H1 (cell line): ENCODE measurements around the gene ARTN. TPM values are rescaled to one million over a fixed set of nuclear protein-coding genes. Genes with fewer than 3 reads are reported as not detected.

Source experiments
- ASH2L ChIP-seq: fragments of 200-600, 300-600 bp; sonication (generic); IDR thresholded peaks from one replicate; pipeline ENCODE4 v1.7.1; 2017; ENCODE audit warnings: low read length
- CBX8 ChIP-seq: fragments of 300-800, 300-1000 bp; sonication (generic); IDR thresholded peaks from 2 replicates; pipeline ENCODE4 v1.7.1; 2016; ENCODE audit warnings: low read depth, low read length, borderline replicate concordance
- NRF1 ChIP-seq: IDR thresholded peaks from 2 replicates; pipeline ENCODE4 v1.6.1; 2011; ENCODE audit warnings: mild to moderate bottlenecking, low read depth, low read length, improper control_type of control experiment
- POLR2A ChIP-seq, 2 experiments: IDR thresholded peaks; 1 replicate in 1 of 2; 2 replicates in 1 of 2; pipeline ENCODE4 v1.6.1; 2011; ENCODE audit warnings: low read depth in 2 of 2, low read length in 2 of 2, mild to moderate bottlenecking in 2 of 2; ENCODE audit errors: control extremely low read depth in 1 of 2
- POLR2AphosphoS5 ChIP-seq: IDR thresholded peaks from 2 replicates; pipeline ENCODE4 v1.6.1; 2011; ENCODE audit warnings: low read depth, low read length
- TAF7 ChIP-seq: optimal IDR thresholded peaks from 2 replicates; pipeline ENCODE3; 2011; ENCODE audit warnings: low read depth, mild to moderate bottlenecking, inconsistent platforms, low read length, moderate library complexity, borderline replicate concordance
- YY1 ChIP-seq: IDR thresholded peaks from 2 replicates; pipeline ENCODE4 v1.6.1; 2011; ENCODE audit warnings: low read depth, mild to moderate bottlenecking, low read length
- polyA plus RNA-seq, 7 experiments: library from polyadenylated mRNA; depleted of rRNA in 3 of 7; stranded (reverse) in 5 of 7; unstranded in 2 of 7; fragments of >200 nt in 5 of 7; fragments of 200-250 nt in 2 of 7; gene quantifications; 1 replicate in 5 of 7; 2 replicates in 1 of 7; 4 replicates in 1 of 7; pipeline versions ENCODE4 v1.2.1 to v1.2.3, GENCODE V29; 2011 to 2013; ENCODE audit warnings: missing spikeins in 2 of 7, mixed read lengths in 2 of 7
- total RNA-seq: library from RNA; stranded (reverse); fragmentation: NEBNext Ultra II Directional; extraction: Animal tissue kit (Norgen Biotek cat#: 25700); gene quantifications from 2 replicates; pipeline ENCODE4 v1.2.1, GENCODE V29; 2021
- TF ChIP-seq, protein P1 (sequence below): fragments of 300-600 bp; sonication (generic); IDR thresholded peaks from 2 replicates; pipeline ENCODE4 v1.7.1; 2012; ENCODE audit warnings: low read length, moderate library complexity, mild to moderate bottlenecking, inconsistent platforms; ENCODE audit not compliant: insufficient replicate concordance
- TF ChIP-seq, protein P2 (sequence below): IDR thresholded peaks from 2 replicates; pipeline ENCODE4 v1.6.1; 2011; ENCODE audit warnings: low read length, improper control_type of control experiment

ARTN gene
- total and polyA plus RNA-seq, 2 of the 8 experiments (the other 6 are each of a cell fraction or from before 2014, with no cell fraction given): 13.5 to 22.7 TPM

DNA sequence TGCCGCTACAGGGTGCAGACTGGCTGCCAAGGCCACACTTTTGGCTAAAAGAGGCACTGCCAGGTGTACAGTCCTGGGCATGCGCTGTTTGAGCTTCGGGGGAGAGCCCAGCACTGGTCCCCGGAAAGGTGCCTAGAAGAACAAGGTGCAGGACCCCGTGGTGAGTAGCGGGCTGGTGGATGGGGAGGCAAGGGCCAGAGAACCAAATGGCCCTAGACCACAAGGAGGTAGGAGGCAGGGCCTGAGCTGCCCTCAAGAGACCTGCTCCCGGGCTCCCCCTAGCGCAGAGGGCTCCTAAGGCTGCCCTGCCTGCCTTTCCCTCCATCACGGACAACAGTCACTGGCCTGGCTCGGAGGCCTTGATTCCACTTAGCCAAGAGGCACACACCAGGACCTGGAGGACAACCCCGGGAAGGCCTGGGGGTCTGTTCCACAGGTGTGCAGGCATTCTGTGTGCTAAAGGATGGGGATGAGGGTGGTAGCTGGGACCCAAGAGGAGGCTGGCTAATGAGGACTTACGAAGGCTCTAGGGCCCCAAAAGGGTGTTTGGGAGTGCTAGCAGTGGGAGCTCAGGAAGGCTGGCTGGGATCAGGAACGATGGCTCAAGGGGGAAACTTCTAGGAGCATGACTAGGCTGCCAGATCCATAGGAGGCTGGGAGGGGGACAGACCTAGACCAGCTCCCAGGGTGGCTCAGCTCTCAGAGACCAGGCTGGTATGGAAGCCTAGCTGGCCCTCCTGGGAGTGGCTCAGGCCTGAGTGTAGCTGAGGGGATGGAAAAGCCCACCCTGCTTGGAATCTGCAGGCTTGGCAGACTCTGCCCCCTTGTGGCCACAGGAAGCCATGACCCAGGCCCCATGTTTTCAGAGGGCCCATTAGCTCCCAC lies 742 bp downstream of the ARTN start (continued):
- TF ChIP-seq, protein P1, sequence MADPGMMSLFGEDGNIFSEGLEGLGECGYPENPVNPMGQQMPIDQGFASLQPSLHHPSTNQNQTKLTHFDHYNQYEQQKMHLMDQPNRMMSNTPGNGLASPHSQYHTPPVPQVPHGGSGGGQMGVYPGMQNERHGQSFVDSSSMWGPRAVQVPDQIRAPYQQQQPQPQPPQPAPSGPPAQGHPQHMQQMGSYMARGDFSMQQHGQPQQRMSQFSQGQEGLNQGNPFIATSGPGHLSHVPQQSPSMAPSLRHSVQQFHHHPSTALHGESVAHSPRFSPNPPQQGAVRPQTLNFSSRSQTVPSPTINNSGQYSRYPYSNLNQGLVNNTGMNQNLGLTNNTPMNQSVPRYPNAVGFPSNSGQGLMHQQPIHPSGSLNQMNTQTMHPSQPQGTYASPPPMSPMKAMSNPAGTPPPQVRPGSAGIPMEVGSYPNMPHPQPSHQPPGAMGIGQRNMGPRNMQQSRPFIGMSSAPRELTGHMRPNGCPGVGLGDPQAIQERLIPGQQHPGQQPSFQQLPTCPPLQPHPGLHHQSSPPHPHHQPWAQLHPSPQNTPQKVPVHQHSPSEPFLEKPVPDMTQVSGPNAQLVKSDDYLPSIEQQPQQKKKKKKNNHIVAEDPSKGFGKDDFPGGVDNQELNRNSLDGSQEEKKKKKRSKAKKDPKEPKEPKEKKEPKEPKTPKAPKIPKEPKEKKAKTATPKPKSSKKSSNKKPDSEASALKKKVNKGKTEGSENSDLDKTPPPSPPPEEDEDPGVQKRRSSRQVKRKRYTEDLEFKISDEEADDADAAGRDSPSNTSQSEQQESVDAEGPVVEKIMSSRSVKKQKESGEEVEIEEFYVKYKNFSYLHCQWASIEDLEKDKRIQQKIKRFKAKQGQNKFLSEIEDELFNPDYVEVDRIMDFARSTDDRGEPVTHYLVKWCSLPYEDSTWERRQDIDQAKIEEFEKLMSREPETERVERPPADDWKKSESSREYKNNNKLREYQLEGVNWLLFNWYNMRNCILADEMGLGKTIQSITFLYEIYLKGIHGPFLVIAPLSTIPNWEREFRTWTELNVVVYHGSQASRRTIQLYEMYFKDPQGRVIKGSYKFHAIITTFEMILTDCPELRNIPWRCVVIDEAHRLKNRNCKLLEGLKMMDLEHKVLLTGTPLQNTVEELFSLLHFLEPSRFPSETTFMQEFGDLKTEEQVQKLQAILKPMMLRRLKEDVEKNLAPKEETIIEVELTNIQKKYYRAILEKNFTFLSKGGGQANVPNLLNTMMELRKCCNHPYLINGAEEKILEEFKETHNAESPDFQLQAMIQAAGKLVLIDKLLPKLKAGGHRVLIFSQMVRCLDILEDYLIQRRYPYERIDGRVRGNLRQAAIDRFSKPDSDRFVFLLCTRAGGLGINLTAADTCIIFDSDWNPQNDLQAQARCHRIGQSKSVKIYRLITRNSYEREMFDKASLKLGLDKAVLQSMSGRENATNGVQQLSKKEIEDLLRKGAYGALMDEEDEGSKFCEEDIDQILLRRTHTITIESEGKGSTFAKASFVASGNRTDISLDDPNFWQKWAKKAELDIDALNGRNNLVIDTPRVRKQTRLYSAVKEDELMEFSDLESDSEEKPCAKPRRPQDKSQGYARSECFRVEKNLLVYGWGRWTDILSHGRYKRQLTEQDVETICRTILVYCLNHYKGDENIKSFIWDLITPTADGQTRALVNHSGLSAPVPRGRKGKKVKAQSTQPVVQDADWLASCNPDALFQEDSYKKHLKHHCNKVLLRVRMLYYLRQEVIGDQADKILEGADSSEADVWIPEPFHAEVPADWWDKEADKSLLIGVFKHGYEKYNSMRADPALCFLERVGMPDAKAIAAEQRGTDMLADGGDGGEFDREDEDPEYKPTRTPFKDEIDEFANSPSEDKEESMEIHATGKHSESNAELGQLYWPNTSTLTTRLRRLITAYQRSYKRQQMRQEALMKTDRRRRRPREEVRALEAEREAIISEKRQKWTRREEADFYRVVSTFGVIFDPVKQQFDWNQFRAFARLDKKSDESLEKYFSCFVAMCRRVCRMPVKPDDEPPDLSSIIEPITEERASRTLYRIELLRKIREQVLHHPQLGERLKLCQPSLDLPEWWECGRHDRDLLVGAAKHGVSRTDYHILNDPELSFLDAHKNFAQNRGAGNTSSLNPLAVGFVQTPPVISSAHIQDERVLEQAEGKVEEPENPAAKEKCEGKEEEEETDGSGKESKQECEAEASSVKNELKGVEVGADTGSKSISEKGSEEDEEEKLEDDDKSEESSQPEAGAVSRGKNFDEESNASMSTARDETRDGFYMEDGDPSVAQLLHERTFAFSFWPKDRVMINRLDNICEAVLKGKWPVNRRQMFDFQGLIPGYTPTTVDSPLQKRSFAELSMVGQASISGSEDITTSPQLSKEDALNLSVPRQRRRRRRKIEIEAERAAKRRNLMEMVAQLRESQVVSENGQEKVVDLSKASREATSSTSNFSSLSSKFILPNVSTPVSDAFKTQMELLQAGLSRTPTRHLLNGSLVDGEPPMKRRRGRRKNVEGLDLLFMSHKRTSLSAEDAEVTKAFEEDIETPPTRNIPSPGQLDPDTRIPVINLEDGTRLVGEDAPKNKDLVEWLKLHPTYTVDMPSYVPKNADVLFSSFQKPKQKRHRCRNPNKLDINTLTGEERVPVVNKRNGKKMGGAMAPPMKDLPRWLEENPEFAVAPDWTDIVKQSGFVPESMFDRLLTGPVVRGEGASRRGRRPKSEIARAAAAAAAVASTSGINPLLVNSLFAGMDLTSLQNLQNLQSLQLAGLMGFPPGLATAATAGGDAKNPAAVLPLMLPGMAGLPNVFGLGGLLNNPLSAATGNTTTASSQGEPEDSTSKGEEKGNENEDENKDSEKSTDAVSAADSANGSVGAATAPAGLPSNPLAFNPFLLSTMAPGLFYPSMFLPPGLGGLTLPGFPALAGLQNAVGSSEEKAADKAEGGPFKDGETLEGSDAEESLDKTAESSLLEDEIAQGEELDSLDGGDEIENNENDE: no peak
- no peak for TF ChIP-seq ASH2L
- no peak for TF ChIP-seq TAF7
- TF ChIP-seq, protein P2, sequence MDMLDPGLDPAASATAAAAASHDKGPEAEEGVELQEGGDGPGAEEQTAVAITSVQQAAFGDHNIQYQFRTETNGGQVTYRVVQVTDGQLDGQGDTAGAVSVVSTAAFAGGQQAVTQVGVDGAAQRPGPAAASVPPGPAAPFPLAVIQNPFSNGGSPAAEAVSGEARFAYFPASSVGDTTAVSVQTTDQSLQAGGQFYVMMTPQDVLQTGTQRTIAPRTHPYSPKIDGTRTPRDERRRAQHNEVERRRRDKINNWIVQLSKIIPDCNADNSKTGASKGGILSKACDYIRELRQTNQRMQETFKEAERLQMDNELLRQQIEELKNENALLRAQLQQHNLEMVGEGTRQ: no peak
- no peak for TF ChIP-seq POLR2AphosphoS5
- TF ChIP-seq POLR2A (IDR thresholded peaks at IDR 0.05; ENCODE audit: control extremely low read depth in 1 of 2, low read depth in 2 of 2, low read length in 2 of 2): no peak
- no peak for TF ChIP-seq CBX8
- no peak for TF ChIP-seq NRF1
- peak; percentile 79; the same call in 1 of the 2 replicates for TF ChIP-seq YY1
